GM12878 (cell line): ENCODE data around the gene FLVCR1. TPM values are rescaled to one million over a fixed set of nuclear protein-coding genes. Genes with fewer than 3 reads are reported as not detected.

ENCODE experiments used
- ATAC-seq: fragments of 200-7000 bp; cut with Tn5 transposase; 3 replicates; pipeline ENCODE4 v1.9.1; 2020; ENCODE audit warnings: mild to moderate bottlenecking, moderate library complexity
- BruUV-seq: library from RNA; stranded (reverse); fragments of 400-500 nt; replicated peaks from 2 replicates; lab custom pipeline; 2021; lab: Mats Ljungman, UMichigan
- CTCF ChIA-PET: fragments of 300-600 bp; sonication (Branson Sonifier 250); formaldehyde crosslinking; extraction: SDS; loops from one replicate; lab custom pipeline; 2021; ENCODE audit warnings: inconsistent platforms; lab: Yijun Ruan, JAX
- POLR2A ChIA-PET: fragments of 350-600 bp; formaldehyde crosslinking; extraction: SDS; loops from one replicate; lab custom pipeline; 2021; ENCODE audit warnings: inconsistent platforms; lab: Charles Lee
- RAD21 ChIA-PET: fragments of 300-600 bp; sonication (Branson Sonifier 250); formaldehyde crosslinking; loops from one replicate; lab custom pipeline; 2023; ENCODE audit warnings: antibody characterized with exemption; ENCODE audit not compliant: unreplicated experiment; lab: Charles Lee
- SMC1A ChIA-PET: fragments of 300-600 bp; sonication (Branson Sonifier 250); formaldehyde crosslinking; loops from one replicate; lab custom pipeline; 2023; ENCODE audit not compliant: unreplicated experiment, uncharacterized antibody; lab: Charles Lee
- DNase-seq: peaks from one replicate; pipeline ENCODE4 v3.0.0-alpha.2; 2011; ENCODE audit warnings: low read depth, low spot score
- FAIRE-seq: peaks from 3 replicates; lab custom pipeline; 2011; peaks lifted over from hg19 to GRCh38; lab: Jason Lieb, UNC
- H2AFZ ChIP-seq: 2 replicates; pipeline ENCODE4 v1.6.0; 2011; ENCODE audit warnings: low read depth, low read length, control low read depth; ENCODE audit not compliant: control insufficient read depth
- H3K27ac ChIP-seq: 2 replicates; pipeline ENCODE4 v1.5.1; 2011; ENCODE audit warnings: control low read depth; ENCODE audit not compliant: control insufficient read depth, insufficient read depth
- H3K27me3 ChIP-seq, 2 experiments: replicated peaks in 1 of 2; 2 replicates each; pipeline versions ENCODE4 v1.6.0 to v1.6.1; 2011; ENCODE audit warnings: low read length in 1 of 2; ENCODE audit not compliant: control insufficient read depth in 2 of 2, insufficient read depth in 2 of 2
- H3K36me3 ChIP-seq, 2 experiments: 2 replicates each; pipeline ENCODE4 v1.5.1; 2011; ENCODE audit warnings: low read length in 1 of 2; ENCODE audit not compliant: control insufficient read depth in 2 of 2, insufficient read depth in 2 of 2
- H3K4me1 ChIP-seq: 2 replicates; pipeline ENCODE4 v1.6.1; 2011; ENCODE audit warnings: mild to moderate bottlenecking, low read length, moderate library complexity, mixed read lengths; ENCODE audit not compliant: control insufficient read depth, insufficient read depth
- H3K4me2 ChIP-seq: 2 replicates; pipeline ENCODE4 v1.6.0; 2011; ENCODE audit warnings: control low read depth; ENCODE audit not compliant: control insufficient read depth, insufficient read depth
- H3K4me3 ChIP-seq: fragments of 200-600 bp; sonication (generic); 2 replicates; pipeline ENCODE4 v1.5.1; 2016
- H3K79me2 ChIP-seq: 2 replicates; pipeline ENCODE4 v1.6.0; 2011; ENCODE audit warnings: low read length; ENCODE audit not compliant: control insufficient read depth, insufficient read depth
- H3K9ac ChIP-seq: 2 replicates; pipeline ENCODE4 v1.8.0; 2011; ENCODE audit warnings: low read length, control low read depth, mixed read lengths; ENCODE audit not compliant: control insufficient read depth, insufficient read depth
- H3K9me3 ChIP-seq: replicated peaks from 3 replicates; pipeline ENCODE4 v1.5.1; 2011; ENCODE audit warnings: mild to moderate bottlenecking, low read length; ENCODE audit not compliant: control insufficient read depth, insufficient read depth
- H4K20me1 ChIP-seq: 2 replicates; pipeline ENCODE4 v1.6.0; 2011; ENCODE audit not compliant: control insufficient read depth, insufficient read depth
- BCL11A ChIP-seq: IDR thresholded peaks from 2 replicates; pipeline ENCODE4 v1.6.1; 2011; ENCODE audit warnings: low read depth, low read length
- CBFB ChIP-seq: IDR thresholded peaks from 2 replicates; pipeline ENCODE4 v1.6.1; 2016; ENCODE audit warnings: antibody characterized with exemption, low read depth
- CBX3 ChIP-seq: fragments of 200-600 bp; sonication (generic); IDR thresholded peaks from 2 replicates; pipeline ENCODE4 v1.6.1; 2016; ENCODE audit warnings: low read depth, borderline replicate concordance
- CHD1 ChIP-seq: IDR thresholded peaks from 2 replicates; pipeline ENCODE4 v1.6.1; 2012; ENCODE audit warnings: low read depth, low read length, improper control_type of control experiment
- CHD2 ChIP-seq: IDR thresholded peaks from 2 replicates; pipeline ENCODE4 v1.6.1; 2011; ENCODE audit warnings: low read depth, low read length, improper control_type of control experiment, borderline replicate concordance
- CTCF ChIP-seq, 3 experiments: IDR thresholded peaks in 2 of 3; conservative IDR thresholded peaks in 1 of 3; 2 replicates each; pipeline ENCODE4 v1.5.1; 2011; ENCODE audit warnings: low read depth in 3 of 3, low read length in 3 of 3, mild to moderate bottlenecking in 3 of 3, control low read depth in 2 of 3, moderate library complexity in 2 of 3, inconsistent platforms in 1 of 3, mixed read lengths in 1 of 3; ENCODE audit not compliant: control insufficient read depth in 2 of 3, insufficient read depth in 1 of 3; ENCODE audit errors: extremely low read depth in 1 of 3
- ELK1 ChIP-seq: IDR thresholded peaks from 2 replicates; pipeline ENCODE4 v1.6.1; 2012; ENCODE audit warnings: low read depth, low read length, improper control_type of control experiment
- EZH2 ChIP-seq: IDR thresholded peaks from 2 replicates; pipeline ENCODE4 v1.6.1; 2012; ENCODE audit warnings: low read depth, mild to moderate bottlenecking, control low read depth, inconsistent platforms, low read length, borderline replicate concordance; ENCODE audit not compliant: control insufficient read depth
- HCFC1 ChIP-seq: fragments of 150-350 bp; IDR thresholded peaks from 2 replicates; pipeline ENCODE4 v1.6.1; 2014; ENCODE audit warnings: low read length
- HDAC6 ChIP-seq: fragments of 200-600 bp; sonication (generic); IDR thresholded peaks from one replicate; pipeline ENCODE4 v1.8.0; 2017; ENCODE audit warnings: antibody characterized with exemption; ENCODE audit not compliant: unreplicated experiment
- NFXL1 ChIP-seq: fragments of 450-650 bp; IDR thresholded peaks from 2 replicates; pipeline ENCODE4 v1.6.1; 2017; ENCODE audit warnings: antibody characterized with exemption, mild to moderate bottlenecking, borderline replicate concordance
- RFX5 ChIP-seq: IDR thresholded peaks from 2 replicates; pipeline ENCODE4 v1.6.1; 2011; ENCODE audit warnings: low read depth, low read length, improper control_type of control experiment
- SKIL ChIP-seq: fragments of 450-650 bp; IDR thresholded peaks from 2 replicates; pipeline ENCODE4 v1.6.1; 2017; ENCODE audit warnings: mild to moderate bottlenecking, low read depth, inconsistent platforms; ENCODE audit not compliant: poor library complexity, severe bottlenecking
- SMC3 ChIP-seq: IDR thresholded peaks from 2 replicates; pipeline ENCODE4 v1.6.1; 2011; ENCODE audit warnings: low read length, improper control_type of control experiment, borderline replicate concordance
- YY1 ChIP-seq: IDR thresholded peaks from 2 replicates; pipeline ENCODE4 v1.6.1; 2011; ENCODE audit warnings: low read depth, mild to moderate bottlenecking, low read length
- ZNF622 ChIP-seq: fragments of 450-650 bp; IDR thresholded peaks from 2 replicates; pipeline ENCODE4 v1.6.1; 2017; ENCODE audit warnings: mild to moderate bottlenecking, inconsistent platforms
- ZZZ3 ChIP-seq: IDR thresholded peaks from 2 replicates; pipeline ENCODE4 v1.6.1; 2011; ENCODE audit warnings: low read depth; ENCODE audit not compliant: control insufficient read depth, insufficient read length
- WGBS: methylation state at CpG from one replicate; pipeline ENCODE4 v1.1.6; 2016; ENCODE audit warnings: low lambda C conversion rate; ENCODE audit not compliant: insufficient replicate concordance, insufficient coverage; ENCODE audit errors: missing lambda C conversion rate; 5-methylcytosine and 5-hydroxymethylcytosine counted together
- in situ Hi-C: fragments of 300-500 bp; cut with MboI; formaldehyde crosslinking; loops from 9 replicates; pipeline ENCODE4 v1.14.3; 2018; ENCODE audit warnings: mixed read lengths
- intact Hi-C: fragments of 100-400 bp; cut with micrococcal nuclease; formaldehyde crosslinking; loops from one replicate; pipeline ENCODE4 v1.14.2; 2022; ENCODE audit not compliant: unreplicated experiment
- polyA plus RNA-seq, 11 experiments: library from polyadenylated mRNA; depleted of rRNA in 4 of 11; unstranded in 6 of 11; stranded (reverse) in 5 of 11; fragments of >200 nt; fragmentation: Nextera tagmentation in 4 of 11; fragmentation: Illumina TruSeq in 1 of 11; extraction: Ambion mirVana in 4 of 11; extraction: Trizol in 1 of 11; gene quantifications; 1 replicate in 1 of 11; 2 replicates in 10 of 11; pipeline versions ENCODE4 v1.2.1 to v1.2.3, GENCODE V29; 2011 to 2016; ENCODE audit warnings: inconsistent platforms in 2 of 11, missing spikeins in 2 of 11, low read depth in 1 of 11
- total RNA-seq, 4 experiments: library from RNA; depleted of rRNA in 3 of 4; stranded (reverse); fragments of >200 nt in 3 of 4; fragmentation: Illumina TruSeq in 1 of 4; extraction: Trizol in 1 of 4; gene quantifications; 2 replicates each; pipeline versions ENCODE4 v1.2.1 to v1.2.3, GENCODE V29; 2013 to 2021

FLVCR1 gene
- total and polyA plus RNA-seq, 10 of the 15 experiments (the other 5 are each of a cell fraction or from before 2014, with no cell fraction given) = 7.1 to 25.2 (median 17.6) TPM

DNA sequence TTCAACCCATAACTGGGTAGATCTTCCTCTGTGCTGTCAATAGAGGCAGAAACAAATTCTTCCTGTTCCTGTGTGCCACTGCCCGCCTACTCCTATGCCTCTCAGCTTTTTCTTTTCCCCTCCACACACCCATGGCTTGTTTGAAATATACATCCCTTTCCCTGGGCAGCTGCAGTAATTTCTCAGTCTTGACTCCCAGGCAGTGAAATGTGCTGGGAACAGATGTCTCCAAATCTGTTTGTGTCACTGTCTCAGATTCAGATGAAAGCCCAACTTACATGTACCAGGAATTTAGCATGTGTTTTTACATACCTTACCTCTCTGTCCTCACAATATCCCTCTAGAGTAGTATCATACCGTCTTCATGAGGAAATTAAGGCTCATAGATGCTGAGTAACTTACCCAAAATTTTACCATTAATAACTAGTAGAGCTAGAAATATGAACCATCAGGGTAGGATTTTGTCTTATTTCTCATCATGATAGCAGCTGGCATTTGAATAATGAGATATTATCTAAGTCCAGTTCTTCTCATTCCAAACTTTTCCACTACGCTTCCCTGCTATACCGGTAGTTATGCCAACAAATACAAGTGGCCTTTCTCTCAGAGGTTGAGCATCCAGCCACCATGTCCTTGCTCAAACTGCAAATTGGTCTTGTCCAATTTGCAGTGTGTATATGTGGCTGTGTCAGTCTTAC is 87.5 kb downstream of the FLVCR1 start:
- Histone ChIP-seq H3K4me2 (no peak overlapping the region), H3K4me1 (peaks cover 49% of the 10 kb centered on the region), H3K9me3 (no peaks in the 10 kb centered on the region), H3K4me3 (no peak overlapping the region), H3K9ac (no peak overlapping the region), H4K20me1 (no peaks in the 10 kb centered on the region), H3K79me2 (peaks cover 5% of the 10 kb centered on the region), H3K27me3 (no peaks in the 10 kb centered on the region), H3K36me3 (no peaks in the 10 kb centered on the region), H2AFZ (no peak overlapping the region), H3K27ac (no peak overlapping the region; the same call in 1 of the 2 replicates)
- RAD21 ChIA-PET = interaction anchor here (1.2 to 1.8 kb wide), 4 partner anchors 9 to 34 kb away, joined by 3 to 9 read pairs (median 4); no protein-coding TSS in a partner anchor
- intact Hi-C loops (no loop called here), in situ Hi-C loops (no loop called here)
- FAIRE-seq (no peak), ATAC-seq (no peak), DNase-seq (no peak)
- CTCF ChIA-PET = interaction anchor here (1.0 to 1.3 kb wide), 4 partner anchors 15 to 131 kb away, joined by 3 to 8 read pairs (median 4); no protein-coding TSS in a partner anchor
- WGBS = 97% methylated on average over 4 of the region's 4 CpGs
- SMC1A ChIA-PET = interaction anchor here (0.9 to 1.7 kb wide), 7 partner anchors 11 to 49 kb away, joined by 3 to 6 read pairs (median 4); no protein-coding TSS in a partner anchor
- BruUV-seq = no TSS peak
- POLR2A ChIA-PET = interaction anchor here (0.6 to 2.1 kb wide), 3 partner anchors 11 to 15 kb away, joined by 3 to 7 read pairs (median 4); no protein-coding TSS in a partner anchor
- TF ChIP-seq YY1 (no peak), RFX5 (no peak), ZZZ3 (no peak), HCFC1 (no peak), ELK1 (no peak), NFXL1 (no peak), CHD1 (no peak), HDAC6 (no peak), SKIL (no peak), ZNF622 (no peak), CBFB (no peak), CHD2 (no peak), EZH2 (no peak), SMC3 (no peak), BCL11A (no peak), CBX3 (no peak), CTCF (IDR thresholded peaks at IDR 0.05 in 2 of 3, conservative IDR thresholded peaks at IDR 0.05 in 1 of 3; ENCODE audit: control insufficient read depth in 2 of 3, extremely low read depth in 1 of 3, insufficient read depth in 1 of 3, low read depth in 3 of 3, low read length in 3 of 3) (no peak)
